ENCODE data around the gene TSEN15. TPM values are rescaled to one million over a fixed set of nuclear protein-coding genes. Genes with fewer than 3 reads are reported as not detected.

TSEN15 gene
- total RNA-seq, result 10 to 100 TPM; 13.3 to 18.5 TPM

DNA sequence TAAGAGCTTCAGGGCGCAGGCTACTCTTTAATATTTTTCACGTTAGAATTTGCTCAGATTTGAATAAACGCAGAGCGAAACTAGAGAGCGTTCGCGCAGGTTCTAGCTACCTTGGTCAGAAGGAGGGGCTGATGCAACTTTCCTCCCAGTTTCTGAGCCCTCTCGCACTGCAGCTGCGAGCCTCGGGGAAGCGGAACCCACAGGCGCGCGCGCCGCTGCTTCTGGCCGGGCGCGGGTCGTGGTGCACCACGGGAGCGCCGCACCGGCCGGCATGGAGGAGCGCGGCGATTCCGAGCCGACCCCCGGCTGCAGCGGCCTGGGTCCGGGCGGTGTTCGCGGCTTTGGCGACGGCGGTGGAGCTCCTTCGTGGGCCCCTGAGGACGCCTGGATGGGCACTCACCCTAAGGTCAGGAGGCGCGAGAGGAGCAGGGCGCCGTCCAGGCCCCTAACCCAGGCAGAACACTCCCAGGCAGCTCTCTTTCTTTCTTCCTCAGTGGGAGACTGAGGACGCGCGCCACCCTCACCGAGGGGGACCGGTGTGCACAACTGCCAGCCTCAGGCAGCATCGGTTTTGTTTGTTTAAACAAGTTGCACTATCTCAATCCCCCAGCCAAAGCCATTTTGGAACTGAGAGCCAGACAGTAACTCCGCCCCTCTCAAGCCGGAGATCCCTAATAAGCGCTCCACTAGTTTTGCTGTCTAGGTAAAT, at the start of gene TSEN15:
Gene TSEN15, plus strand, starts transcription at position 246 of the 709 bp plus-strand sequence. Its CDS starts 26 bp downstream, at position 272.
- intact Hi-C loops (cut with DNase I), result no loop called here
- peak; percentile 80 for DNase-seq
- Histone ChIP-seq H3K36me3 (no peaks in the 10 kb centered on the region), H3K4me3 (peak within 1 kb of the TSS; percentile 89), H3K9me3 (no peaks in the 10 kb centered on the region), H3K9ac (ENCODE audit: low read depth in 2 of 2, low read length in 2 of 2) (peak within 1 kb of the TSS; percentile 66 to 70), H3K4me1 (no peaks in the 10 kb centered on the region), H3K27me3 (no peaks in the 10 kb centered on the region), H3K27ac (peak within 1 kb of the TSS; percentile 67)
- TF ChIP-seq, protein P1, sequence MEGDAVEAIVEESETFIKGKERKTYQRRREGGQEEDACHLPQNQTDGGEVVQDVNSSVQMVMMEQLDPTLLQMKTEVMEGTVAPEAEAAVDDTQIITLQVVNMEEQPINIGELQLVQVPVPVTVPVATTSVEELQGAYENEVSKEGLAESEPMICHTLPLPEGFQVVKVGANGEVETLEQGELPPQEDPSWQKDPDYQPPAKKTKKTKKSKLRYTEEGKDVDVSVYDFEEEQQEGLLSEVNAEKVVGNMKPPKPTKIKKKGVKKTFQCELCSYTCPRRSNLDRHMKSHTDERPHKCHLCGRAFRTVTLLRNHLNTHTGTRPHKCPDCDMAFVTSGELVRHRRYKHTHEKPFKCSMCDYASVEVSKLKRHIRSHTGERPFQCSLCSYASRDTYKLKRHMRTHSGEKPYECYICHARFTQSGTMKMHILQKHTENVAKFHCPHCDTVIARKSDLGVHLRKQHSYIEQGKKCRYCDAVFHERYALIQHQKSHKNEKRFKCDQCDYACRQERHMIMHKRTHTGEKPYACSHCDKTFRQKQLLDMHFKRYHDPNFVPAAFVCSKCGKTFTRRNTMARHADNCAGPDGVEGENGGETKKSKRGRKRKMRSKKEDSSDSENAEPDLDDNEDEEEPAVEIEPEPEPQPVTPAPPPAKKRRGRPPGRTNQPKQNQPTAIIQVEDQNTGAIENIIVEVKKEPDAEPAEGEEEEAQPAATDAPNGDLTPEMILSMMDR (IDR thresholded peaks at IDR 0.05), result no peak

DNA sequence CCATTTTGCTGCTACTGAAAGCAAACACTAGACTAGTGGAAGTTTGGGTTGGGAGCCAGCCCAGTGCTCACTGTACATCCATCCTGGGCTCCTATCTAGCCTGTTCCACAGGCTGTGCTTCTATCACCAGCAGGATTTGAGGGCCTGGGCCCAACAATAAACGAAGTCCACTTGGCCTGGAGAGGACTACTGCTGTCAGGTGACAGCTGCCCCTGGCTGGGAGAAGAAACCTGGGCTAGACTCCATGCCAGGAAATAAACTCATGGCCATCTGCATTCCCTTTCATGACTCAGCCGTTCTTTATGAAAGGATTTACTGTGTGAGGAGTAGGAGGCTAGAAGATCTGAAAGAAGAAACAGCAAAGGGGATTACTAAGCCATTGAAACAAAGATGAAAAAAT, 49.5 kb upstream of the TSEN15 start:
- no peak overlapping the region for H3K9ac ChIP-seq (ENCODE audit: low read depth in 2 of 2, low read length in 2 of 2)
- no peaks in the 10 kb centered on the region for H3K27me3 ChIP-seq
- TF ChIP-seq, protein P1 (IDR thresholded peaks at IDR 0.05), result no peak
- no peaks in the 10 kb centered on the region for H3K9me3 ChIP-seq
- intact Hi-C loops (cut with DNase I), result no loop called here
- H3K36me3 ChIP-seq, result no peaks in the 10 kb centered on the region
- H3K4me3 ChIP-seq, result no peak overlapping the region
- no peak overlapping the region for H3K27ac ChIP-seq
- DNase-seq, result no peak
- no peaks in the 10 kb centered on the region for H3K4me1 ChIP-seq

DNA sequence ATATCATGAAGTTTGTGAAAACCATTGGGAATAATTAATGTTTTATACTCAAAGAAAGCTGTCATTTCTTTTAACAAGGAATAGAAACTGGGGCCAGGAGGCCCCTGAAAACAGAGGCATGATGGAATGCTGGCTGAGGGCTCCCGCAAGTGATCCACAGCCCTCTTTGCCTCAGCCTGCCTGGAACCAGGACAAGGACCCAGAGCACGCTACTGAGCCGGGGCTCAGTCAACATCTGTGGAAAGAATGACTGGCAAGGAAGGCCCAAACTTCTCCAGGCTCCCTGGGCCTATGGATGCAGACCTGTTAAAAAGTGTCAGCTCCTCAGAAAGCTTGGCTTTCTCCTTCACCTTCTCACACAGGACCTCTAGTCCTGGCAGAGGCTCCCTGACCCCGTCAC, 46.6 kb upstream of the TSEN15 start:
- Histone ChIP-seq H3K27me3 (no peaks in the 10 kb centered on the region), H3K4me1 (no peaks in the 10 kb centered on the region), H3K9me3 (no peaks in the 10 kb centered on the region), H3K27ac (no peak overlapping the region), H3K4me3 (no peak overlapping the region), H3K9ac (ENCODE audit: low read depth in 2 of 2, low read length in 2 of 2) (no peak overlapping the region), H3K36me3 (no peaks in the 10 kb centered on the region)
- no peak for DNase-seq
- TF ChIP-seq, protein P1 (IDR thresholded peaks at IDR 0.05), result no peak
- intact Hi-C loops (cut with DNase I), result no loop called here

DNA sequence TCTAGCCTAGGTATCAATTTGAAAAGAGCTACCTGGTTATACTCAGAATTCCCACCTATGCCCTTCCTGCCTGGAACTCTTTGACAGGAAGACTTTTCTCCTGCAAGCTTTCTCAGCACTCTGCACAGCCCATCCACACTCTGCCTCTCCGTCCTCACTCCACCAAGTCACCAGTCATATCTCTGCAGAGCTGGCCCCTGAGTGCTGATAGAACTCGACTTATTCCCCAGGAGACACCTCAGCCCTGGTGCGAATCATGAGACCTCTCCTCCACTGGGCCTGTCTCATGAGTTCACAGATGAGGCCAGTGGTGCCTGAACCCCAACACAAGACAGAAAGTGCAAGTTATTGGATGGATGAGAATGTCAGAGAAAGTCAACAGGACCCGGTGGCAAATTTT, 46.0 kb upstream of the TSEN15 start:
- H3K4me1 ChIP-seq, result no peaks in the 10 kb centered on the region
- TF ChIP-seq, protein P1 (IDR thresholded peaks at IDR 0.05), result no peak
- no peak overlapping the region for H3K27ac ChIP-seq
- H3K36me3 ChIP-seq, result no peaks in the 10 kb centered on the region
- no peak overlapping the region for H3K4me3 ChIP-seq
- DNase-seq, result no peak
- no peaks in the 10 kb centered on the region for H3K27me3 ChIP-seq
- H3K9ac ChIP-seq (ENCODE audit: low read depth in 2 of 2, low read length in 2 of 2), result no peak overlapping the region
- H3K9me3 ChIP-seq, result no peaks in the 10 kb centered on the region
- intact Hi-C loops (cut with DNase I), result no loop called here

DNA sequence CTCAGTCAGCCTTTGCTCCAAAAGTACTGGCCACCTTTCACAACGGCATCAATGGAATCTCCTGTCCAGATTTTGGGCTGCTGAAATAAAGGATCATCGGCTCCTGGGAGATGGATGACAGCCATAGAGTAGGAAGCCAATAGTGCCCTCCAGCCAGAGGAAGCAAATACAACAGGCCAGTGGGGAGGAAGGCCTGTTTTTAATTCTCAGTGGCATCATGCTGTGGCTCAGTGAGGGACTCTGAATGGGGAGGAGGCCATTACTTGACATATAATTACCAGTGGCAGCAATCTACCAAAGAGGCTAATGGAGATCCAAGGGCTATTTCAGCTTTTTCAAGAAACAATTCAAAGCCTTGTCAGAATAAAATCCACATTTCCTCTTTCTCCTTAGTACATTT, 40.7 kb upstream of the TSEN15 start:
- Histone ChIP-seq H3K36me3 (no peaks in the 10 kb centered on the region), H3K27me3 (no peaks in the 10 kb centered on the region), H3K9ac (ENCODE audit: low read depth in 2 of 2, low read length in 2 of 2) (no peak overlapping the region), H3K4me3 (no peak overlapping the region), H3K4me1 (no peaks in the 10 kb centered on the region), H3K27ac (no peak overlapping the region), H3K9me3 (no peaks in the 10 kb centered on the region)
- TF ChIP-seq, protein P1 (IDR thresholded peaks at IDR 0.05), result no peak
- intact Hi-C loops (cut with DNase I), result no loop called here
- no peak for DNase-seq
